C1 segment of cervical spinal cord (tissue), 14 donors: ENCODE data around the gene ACOXL.

Experiments
- DNase-seq, 14 donors: peaks; one replicate each; lab custom pipeline; 2025; lab: John Stamatoyannopoulos, UW

ACOXL gene

DNA sequence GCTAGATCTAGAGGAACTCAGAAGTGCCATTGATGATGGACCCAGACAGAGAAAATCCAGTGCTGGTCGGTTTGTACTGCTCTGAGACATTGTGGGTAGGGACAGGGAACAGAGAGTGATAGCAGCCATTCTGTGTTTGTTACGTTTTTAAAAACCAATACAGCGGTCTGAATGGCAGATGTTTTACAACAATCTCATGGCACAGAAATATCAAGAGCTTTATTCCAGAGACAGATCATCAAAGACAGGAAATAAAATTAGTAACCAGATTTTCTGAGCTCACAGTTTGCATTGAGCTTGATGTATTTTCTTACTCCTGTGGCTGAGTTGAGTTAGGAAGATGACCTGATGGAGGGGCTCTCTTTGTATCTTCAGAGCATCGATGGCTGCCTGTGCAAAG lies 273.4 kb downstream of the ACOXL start:
- DNase-seq, result no peak

DNA sequence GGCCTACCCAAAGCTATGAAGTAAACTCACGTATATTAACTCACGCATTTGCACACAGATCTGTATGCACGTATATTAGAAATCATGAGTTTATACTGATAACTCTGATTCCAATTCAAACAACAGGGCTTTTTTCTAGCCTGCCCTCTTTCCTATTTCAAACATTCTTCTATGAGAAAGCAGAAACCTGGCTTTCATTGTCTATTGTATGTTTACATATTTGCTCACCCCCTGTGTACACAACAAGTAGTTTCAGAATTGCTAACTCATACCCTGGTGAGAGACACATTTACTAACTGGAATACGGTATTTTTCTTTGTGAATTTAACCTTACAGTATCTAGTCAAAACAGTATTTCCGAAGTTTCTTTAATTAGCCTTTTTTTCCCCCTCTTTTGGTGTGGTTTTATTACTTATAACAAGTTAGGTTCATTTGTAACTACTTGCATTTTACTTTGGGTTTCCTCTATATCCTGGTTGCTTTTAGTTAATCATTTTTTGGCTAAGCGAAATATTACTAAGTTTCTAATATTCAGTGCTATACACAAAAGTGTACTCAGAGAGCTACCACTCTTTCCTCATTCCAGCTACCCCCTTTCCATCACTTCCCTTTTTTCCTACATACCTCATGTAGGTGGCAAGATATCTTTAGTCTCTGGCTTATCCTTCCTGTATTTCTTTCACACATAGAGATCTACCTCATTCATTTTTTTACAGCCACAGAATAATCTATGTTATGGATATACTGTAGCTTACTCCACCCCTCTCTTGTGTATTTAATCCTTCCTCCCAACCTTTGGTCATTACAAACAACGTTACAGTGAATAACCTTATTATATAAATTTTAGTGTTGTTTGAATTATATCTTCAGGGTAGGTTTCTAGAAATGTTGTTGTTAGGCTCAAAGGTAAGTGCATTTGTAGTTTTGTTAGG lies 275.6 kb downstream of the ACOXL start:
- DNase-seq, result no peak

- no peak for DNase-seq
Observed at GRCh38 chr2:111011218-111011617, 278.8 kb downstream of the ACOXL start.

DNA sequence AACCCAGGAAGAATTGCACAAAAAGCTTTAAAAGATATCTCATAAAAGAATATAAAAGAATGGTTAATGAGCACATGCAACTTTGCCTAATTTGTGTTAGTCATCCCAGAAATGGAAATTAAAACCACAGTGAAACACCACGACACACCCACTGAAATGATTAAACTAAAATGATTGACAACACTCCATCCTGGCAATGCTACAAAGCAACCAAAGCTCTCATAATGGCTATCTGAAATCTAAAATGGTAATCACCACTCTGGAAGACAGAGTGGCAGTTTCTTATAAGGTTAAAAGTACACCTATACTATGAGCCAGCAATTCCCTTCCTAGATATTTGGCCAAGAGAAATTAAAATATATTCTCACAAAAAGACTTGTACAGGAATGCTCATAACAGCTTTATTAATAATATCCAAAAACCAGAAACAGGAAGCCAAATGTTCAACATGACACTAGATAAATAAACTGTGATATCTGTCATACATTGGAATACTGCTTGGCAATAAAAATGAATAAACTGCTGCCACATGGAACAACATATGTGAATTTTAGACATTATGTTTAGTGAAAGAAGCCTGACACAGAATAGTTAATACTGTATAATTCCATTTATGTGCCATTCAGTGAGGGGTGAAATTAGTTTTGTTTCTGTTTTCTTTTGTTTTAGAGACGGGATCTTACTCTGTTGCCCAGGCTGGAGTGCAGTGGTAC lies 283.1 kb downstream of the ACOXL start:
- DNase-seq, result no peak

DNA sequence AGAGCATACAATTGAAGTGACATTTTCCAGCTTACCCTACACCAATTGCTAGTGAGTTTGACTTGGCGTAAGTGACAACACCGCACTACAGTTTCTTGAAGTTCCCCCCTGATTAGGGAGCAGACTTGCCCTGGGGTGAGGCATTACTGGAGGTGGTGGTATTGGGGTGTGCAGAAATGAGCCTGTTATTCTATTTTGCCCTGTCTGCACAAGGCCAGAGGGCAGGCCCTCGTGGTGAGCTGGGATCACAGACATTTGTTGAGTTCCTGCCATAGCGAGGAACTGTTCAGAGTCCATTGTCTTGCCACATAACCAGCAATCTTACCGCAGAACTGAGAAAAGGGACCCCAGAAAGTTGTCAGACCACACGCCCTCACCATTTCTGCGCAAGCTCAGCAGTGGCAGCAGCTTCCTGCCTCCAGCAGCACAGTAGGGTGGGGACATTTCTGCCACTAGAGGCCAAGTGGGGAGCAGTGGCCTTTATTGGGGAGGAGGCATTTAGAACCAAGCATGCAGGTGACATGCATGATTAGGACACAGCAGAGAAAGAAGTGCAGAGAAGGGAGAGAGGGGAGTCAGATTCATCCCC lies 284.8 kb downstream of the ACOXL start:
- DNase-seq, result no peak

GRCh38 chr2:111017909-111018308 lies 285.5 kb downstream of the ACOXL start:
- no peak for DNase-seq

DNA sequence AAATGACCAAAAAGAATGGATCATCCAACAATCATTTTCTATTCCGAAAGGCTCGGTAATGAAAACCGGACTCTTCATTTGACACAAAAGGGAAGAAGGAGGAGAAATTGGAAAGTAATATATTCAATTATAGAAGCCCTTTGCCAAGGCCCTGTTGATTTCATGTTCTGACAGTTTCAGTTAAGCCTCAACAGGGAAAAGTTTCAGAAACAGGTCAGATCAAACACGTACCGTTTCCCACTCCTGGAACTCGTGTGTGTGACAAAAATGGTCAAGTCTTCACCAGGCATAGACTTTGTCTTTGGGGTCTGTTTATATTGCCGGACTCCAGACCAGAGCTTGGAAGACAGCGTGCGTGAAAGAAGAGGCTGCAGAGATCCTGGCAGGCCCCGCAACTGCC lies 287.0 kb downstream of the ACOXL start:
- no peak for DNase-seq

DNA sequence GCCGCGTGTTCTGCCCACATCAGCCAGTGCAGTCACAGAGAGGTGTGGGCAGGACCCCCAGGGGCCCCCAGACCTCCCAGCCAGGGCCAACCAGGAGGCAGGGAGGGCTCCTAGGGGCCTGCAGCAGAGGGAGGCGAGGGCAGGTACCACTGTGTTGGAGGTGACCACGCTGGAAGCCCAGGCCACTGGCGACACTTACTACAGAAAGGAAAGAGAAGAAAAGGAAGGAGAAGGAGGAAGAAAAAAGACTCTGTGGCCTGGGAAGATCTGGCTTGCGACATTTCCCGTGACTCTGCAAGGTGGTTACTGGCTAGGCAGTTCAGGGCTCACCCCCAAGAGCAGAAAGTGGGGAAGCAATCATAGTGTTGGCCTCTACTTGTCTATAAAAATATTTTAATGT lies 290.3 kb downstream of the ACOXL start:
- DNase-seq, result no peak

GRCh38 chr2:111024496-111024895 lies 292.1 kb downstream of the ACOXL start:
- DNase-seq, result no peak

- DNase-seq, result no peak
Observed at GRCh38 chr2:111025288-111025687, 292.9 kb downstream of the ACOXL start.

DNA sequence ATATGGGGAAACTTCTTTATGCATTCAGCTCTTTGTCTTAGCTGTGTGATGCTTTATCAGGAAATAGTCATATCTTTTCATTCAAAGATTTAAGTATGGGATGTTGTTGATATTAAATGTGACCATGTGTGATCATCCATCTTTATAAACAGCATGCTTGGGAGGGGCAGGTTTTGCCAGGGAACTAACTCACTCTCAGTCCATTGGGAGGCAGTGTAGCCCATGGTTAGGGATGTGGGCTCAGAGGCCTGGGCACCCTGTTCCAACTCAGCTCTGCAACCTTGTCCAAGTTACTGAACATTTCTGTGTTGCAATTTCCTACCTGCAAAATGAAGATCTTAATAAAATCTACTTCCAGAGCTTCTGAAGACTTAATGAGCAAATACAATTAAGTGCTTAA lies 296.3 kb downstream of the ACOXL start:
- DNase-seq, result no peak

GRCh38 chr2:111029181-111029927 lies 297.0 kb downstream of the ACOXL start:
- no peak for DNase-seq

GRCh38 chr2:111030260-111030891 lies 298.0 kb downstream of the ACOXL start:
- DNase-seq, result no peak

- no peak for DNase-seq
Observed at GRCh38 chr2:111030945-111031344, 298.6 kb downstream of the ACOXL start.

DNA sequence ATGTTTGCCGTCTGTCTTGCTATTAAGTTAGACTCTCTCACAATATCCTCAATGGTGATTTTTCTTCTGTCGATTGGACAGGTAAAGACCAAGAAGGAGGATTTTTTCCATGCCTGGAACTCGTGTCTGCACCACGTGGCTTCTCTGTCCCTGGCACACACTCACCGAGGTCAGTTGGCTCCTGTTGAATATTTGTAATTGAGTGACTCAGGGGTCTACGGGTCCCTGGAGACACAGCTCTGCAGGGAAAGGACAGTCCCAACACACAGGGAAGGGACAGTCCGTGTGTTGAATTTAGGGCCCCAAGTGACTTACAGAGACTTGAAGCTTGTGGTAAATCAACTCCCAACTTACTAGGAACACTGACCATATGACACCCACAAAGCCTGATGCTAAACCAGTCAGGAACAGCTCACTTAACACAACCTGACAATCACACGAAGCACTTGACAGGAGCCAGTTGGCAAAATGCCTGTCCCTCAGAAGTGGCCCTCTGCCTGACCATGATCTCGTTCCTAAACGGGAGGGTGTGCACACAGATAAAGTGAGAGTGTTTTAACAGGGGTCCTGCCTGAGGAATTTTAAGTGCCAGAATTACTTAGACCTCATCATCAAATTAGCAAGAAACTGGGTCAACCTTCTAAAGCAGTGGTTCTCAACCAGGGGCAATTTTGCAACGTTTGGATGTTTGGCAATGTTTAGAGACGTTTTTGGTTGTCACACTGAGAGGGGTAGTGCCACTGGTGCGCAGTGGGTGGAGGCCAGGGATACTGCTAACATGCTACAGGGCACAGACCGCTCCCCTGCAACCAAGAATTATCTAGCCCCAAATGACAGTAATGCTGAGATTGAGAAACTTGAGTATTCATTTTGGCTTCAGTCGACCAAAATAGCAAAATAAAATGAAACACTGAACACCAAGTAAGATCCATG lies 299.4 kb downstream of the ACOXL start:
- no peak for DNase-seq

GRCh38 chr2:111032721-111033429 lies 300.5 kb downstream of the ACOXL start:
- no peak for DNase-seq

- DNase-seq, result no peak
Observed at GRCh38 chr2:111034146-111034545, 301.8 kb downstream of the ACOXL start.

DNA sequence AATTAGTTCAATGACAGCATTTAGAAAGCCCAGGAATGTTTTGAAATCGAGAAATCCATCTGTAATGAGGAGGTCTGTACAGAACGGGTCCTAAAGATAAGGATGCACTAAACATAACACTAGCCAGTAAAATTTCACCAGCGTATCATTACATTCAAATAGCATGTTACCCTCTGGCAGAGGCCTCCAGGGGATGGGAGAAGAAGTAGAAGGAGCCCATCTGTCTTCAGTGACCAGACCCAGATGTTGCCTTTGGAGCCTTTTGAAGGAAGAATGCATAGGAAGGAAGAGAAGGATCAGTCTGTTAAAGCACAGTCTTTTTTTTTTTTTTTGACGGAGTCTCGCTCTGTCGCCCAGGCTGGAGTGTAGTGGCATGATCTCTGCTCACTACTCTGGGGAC lies 302.2 kb downstream of the ACOXL start:
- DNase-seq, result no peak

DNA sequence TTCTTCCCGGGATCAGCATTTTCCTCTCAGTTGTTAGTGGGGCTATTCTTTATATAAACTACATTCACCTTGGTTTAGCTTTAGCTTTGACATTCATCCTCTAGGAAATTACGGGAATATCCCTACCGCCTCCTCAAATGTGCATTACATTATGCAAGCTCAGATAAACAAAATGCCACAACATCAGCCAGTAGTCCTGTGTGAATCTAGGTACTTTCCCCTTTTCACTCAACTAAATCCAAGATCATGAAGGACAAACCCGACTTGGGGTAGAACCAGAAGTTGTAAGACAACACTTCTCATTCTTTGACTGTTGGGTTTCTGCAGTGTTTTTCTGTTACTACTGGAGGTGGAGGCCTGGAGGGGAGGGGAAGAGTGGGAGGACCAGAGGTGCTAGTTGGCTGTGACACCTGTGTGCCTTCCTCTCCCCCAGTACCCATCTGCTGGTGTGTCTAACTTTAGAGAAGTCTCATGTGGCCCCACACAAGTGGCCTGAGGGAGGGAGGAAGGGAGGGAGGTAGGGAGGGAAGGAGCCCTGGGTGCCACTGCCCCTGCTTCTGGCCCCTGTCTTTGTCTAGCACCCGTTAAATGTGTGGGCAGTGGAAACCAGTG lies 303.6 kb downstream of the ACOXL start:
- no peak for DNase-seq
